Upper lobe of left lung (tissue), 6 donors: ENCODE data around the gene ZFHX3. TPM values are rescaled to one million over a fixed set of nuclear protein-coding genes. Genes with fewer than 3 reads are reported as not detected.
A peak's percentile ranks its signal among the peaks of the same experiment; 100 is the strongest.

Experiments
- ATAC-seq, 2 donors: fragments of 200-7000 bp; cut with Tn5 transposase; one replicate each; pipeline ENCODE4 v1.9.1; 2022; ENCODE audit warnings: mild to moderate bottlenecking in 2 of 2, moderate library complexity in 2 of 2; ENCODE audit not compliant: low FRiP score in 2 of 2
- DNase-seq, 2 donors: peaks; one replicate each; pipeline ENCODE4 v3.0.0-alpha.2; 2019 to 2020
- H3K27ac ChIP-seq, 4 donors: fragments of 200-600 bp; sonication (generic); one replicate each; pipeline ENCODE4 v1.5.1; 2016 to 2019
- H3K27me3 ChIP-seq, 4 donors: fragments of 200-600 bp; sonication (generic); one replicate each; pipeline ENCODE4 v1.5.1; 2017 to 2019
- H3K36me3 ChIP-seq, 4 donors: fragments of 200-600 bp; sonication (generic); one replicate each; pipeline ENCODE4 v1.5.1; 2016 to 2019
- H3K4me1 ChIP-seq, 4 donors: fragments of 200-600 bp; sonication (generic); one replicate each; pipeline ENCODE4 v1.5.1; 2018 to 2019
- H3K4me3 ChIP-seq, 4 donors: fragments of 200-600 bp; sonication (generic); one replicate each; pipeline ENCODE4 v1.5.1; 2017 to 2019; ENCODE audit warnings: mild to moderate bottlenecking in 2 of 4, moderate library complexity in 1 of 4
- H3K9me3 ChIP-seq, 4 donors: fragments of 200-600 bp; sonication (generic); one replicate each; pipeline ENCODE4 v1.5.1; 2018 to 2019
- EP300 ChIP-seq, 4 donors: sonication (generic); formaldehyde crosslinking; IDR thresholded peaks; one replicate each; pipeline ENCODE4 v1.5.1; 2017; ENCODE audit warnings: antibody characterized with exemption in 4 of 4, control low read depth in 2 of 4
- POLR2A ChIP-seq, 4 donors: fragments of 450-650 bp; IDR thresholded peaks; one replicate each; pipeline ENCODE4 v1.5.1; 2016 to 2017; ENCODE audit warnings: antibody characterized with exemption in 4 of 4, mild to moderate bottlenecking in 2 of 4
- POLR2AphosphoS5 ChIP-seq, 2 donors: sonication (generic); formaldehyde crosslinking; IDR thresholded peaks; one replicate each; pipeline ENCODE4 v1.5.1; 2017; ENCODE audit warnings: antibody characterized with exemption in 2 of 2
- WGBS, 2 donors: methylation state at CpG; one replicate each; pipeline ENCODE4 v1.1.5; 2017 to 2018; 5-methylcytosine and 5-hydroxymethylcytosine counted together
- total RNA-seq, 6 donors: library from RNA; depleted of rRNA in 4 of 6; stranded (reverse); fragments of >200 nt in 4 of 6; gene quantifications; one replicate each; pipeline versions ENCODE4 v1.1.0 to v1.2.1, GENCODE V29; 2016 to 2021
- TF ChIP-seq, protein P1 (sequence below), 6 experiments: fragments of 450-650 bp in 4 of 6; fragments of 200-600 bp in 2 of 6; sonication (generic) in 2 of 6; IDR thresholded peaks; one replicate each; pipeline ENCODE4 v1.5.1; 2016 to 2019; ENCODE audit warnings: antibody characterized with exemption in 6 of 6
- donor health status: DM: no; HTN: no; CAD: no; lungs with moderate emphysema.
- donor health status: DM: no; HTN: yes; CAD: no; lungs with severe emphysema.

ZFHX3 gene
- total RNA-seq, 6 donors from 2014 or later = 22.4 to 40.3 (median 27.0) TPM

- Histone ChIP-seq H3K27ac (no peak overlapping the region), H3K36me3 (no peaks in the 10 kb centered on the region), H3K27me3 (no peaks in the 10 kb centered on the region), H3K9me3 (no peaks in the 10 kb centered on the region), H3K4me1 (peaks cover 17 to 31% (median 20%) of the 10 kb centered on the region in 4 donors), H3K4me3 (no peak overlapping the region)
- ATAC-seq = no peak
- 95 to 96% methylated on average over 16 of the region's 16 CpGs for whole genome bisulfite sequencing, 2 donors
- TF ChIP-seq POLR2AphosphoS5 (IDR thresholded peaks at IDR 0.05) (no peak), EP300 (IDR thresholded peaks at IDR 0.05) (no peak), POLR2A (IDR thresholded peaks at IDR 0.05) (no peak)
- TF ChIP-seq, protein P1, sequence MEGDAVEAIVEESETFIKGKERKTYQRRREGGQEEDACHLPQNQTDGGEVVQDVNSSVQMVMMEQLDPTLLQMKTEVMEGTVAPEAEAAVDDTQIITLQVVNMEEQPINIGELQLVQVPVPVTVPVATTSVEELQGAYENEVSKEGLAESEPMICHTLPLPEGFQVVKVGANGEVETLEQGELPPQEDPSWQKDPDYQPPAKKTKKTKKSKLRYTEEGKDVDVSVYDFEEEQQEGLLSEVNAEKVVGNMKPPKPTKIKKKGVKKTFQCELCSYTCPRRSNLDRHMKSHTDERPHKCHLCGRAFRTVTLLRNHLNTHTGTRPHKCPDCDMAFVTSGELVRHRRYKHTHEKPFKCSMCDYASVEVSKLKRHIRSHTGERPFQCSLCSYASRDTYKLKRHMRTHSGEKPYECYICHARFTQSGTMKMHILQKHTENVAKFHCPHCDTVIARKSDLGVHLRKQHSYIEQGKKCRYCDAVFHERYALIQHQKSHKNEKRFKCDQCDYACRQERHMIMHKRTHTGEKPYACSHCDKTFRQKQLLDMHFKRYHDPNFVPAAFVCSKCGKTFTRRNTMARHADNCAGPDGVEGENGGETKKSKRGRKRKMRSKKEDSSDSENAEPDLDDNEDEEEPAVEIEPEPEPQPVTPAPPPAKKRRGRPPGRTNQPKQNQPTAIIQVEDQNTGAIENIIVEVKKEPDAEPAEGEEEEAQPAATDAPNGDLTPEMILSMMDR (IDR thresholded peaks at IDR 0.05) = no peak
- DNase-seq = peak in 1 of 2 donors; percentile 53
Observed at GRCh38 chr16:72845322-72846020, 202.5 kb downstream of the ZFHX3 start.

DNA sequence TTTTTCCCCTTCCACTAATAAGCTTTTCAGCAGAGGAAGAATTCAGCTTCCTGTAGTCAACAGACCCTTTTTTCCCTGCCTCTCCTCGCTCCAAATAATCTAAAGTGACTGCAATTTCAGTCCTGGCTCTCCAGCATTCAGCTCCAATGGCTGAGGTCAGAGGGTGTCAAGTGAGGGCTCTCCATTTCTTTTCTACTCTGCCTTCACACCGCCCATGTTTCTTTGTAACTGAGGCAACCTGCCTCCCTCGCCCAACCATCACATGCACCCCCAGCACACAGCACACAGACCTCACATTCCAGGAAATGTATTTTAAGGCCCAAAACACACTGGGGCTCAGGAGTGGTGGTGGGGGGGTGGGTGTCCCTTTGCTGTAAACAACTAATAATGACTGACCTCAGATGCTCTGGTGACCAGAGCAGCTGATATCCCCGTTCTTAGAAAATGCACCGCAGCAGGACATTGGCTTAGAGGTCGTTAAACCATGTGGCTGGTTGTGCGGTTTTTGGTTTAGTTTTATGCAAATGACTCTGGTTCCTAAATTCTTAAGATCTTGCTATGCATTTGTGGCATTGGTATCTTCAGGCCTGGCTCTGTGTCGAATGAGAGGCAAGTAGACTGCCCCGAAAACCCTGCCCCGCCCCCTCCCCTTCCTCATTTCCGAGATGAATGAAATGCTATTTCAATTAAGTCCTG lies 203.6 kb downstream of the ZFHX3 start:
- 71 to 84% methylated on average over 11 of the region's 11 CpGs for WGBS, 2 donors
- TF ChIP-seq EP300 (IDR thresholded peaks at IDR 0.05) (no peak), POLR2A (IDR thresholded peaks at IDR 0.05) (no peak), POLR2AphosphoS5 (IDR thresholded peaks at IDR 0.05) (no peak)
- TF ChIP-seq, protein P1 (IDR thresholded peaks at IDR 0.05) = no peak

GRCh38 chr16:72841506-72841905 lies 206.4 kb downstream of the ZFHX3 start:
- TF ChIP-seq EP300 (IDR thresholded peaks at IDR 0.05) (no peak), POLR2A (IDR thresholded peaks at IDR 0.05) (no peak), POLR2AphosphoS5 (IDR thresholded peaks at IDR 0.05) (no peak)
- TF ChIP-seq, protein P1 (IDR thresholded peaks at IDR 0.05) = no peak

More for the DNA sequence above, 203.6 kb downstream of the ZFHX3 start:
- H3K27me3 ChIP-seq = no peaks in the 10 kb centered on the region
- H3K27ac ChIP-seq = no peak overlapping the region
- ATAC-seq (no peak), DNase-seq (no peak)
- no peak overlapping the region for H3K4me3 ChIP-seq
- no peaks in the 10 kb centered on the region for H3K36me3 ChIP-seq
- no peaks in the 10 kb centered on the region for H3K9me3 ChIP-seq
- H3K4me1 ChIP-seq = peaks cover 15 to 22% (median 21%) of the 10 kb centered on the region in 4 donors

GRCh38 chr16:72840631-72841381 lies 207.1 kb downstream of the ZFHX3 start:
- no peak overlapping the region for H3K27ac ChIP-seq
- ATAC-seq (peak in 1 of 2 donors; percentile 29), DNase-seq (no peak)
- no peaks in the 10 kb centered on the region for H3K36me3 ChIP-seq
- no peaks in the 10 kb centered on the region for H3K9me3 ChIP-seq
- 78 to 80% methylated on average over 11 of the region's 11 CpGs for WGBS, 2 donors
- peaks cover 0 to 12% (median 5%) of the 10 kb centered on the region in 4 donors for H3K4me1 ChIP-seq
- no peak overlapping the region for H3K4me3 ChIP-seq
- TF ChIP-seq, protein P1 (IDR thresholded peaks at IDR 0.05) = no peak
- TF ChIP-seq EP300 (IDR thresholded peaks at IDR 0.05) = no peak
- no peak for TF ChIP-seq POLR2AphosphoS5 (IDR thresholded peaks at IDR 0.05)
- no peak for TF ChIP-seq POLR2A (IDR thresholded peaks at IDR 0.05)
- H3K27me3 ChIP-seq = no peaks in the 10 kb centered on the region

More at GRCh38 chr16:72841506-72841905, 206.4 kb downstream of the ZFHX3 start:
- 76 to 88% methylated on average over 3 of the region's 3 CpGs for WGBS, 2 donors
- Histone ChIP-seq H3K27me3 (no peaks in the 10 kb centered on the region), H3K4me1 (peaks cover 0 to 12% (median 5%) of the 10 kb centered on the region in 4 donors), H3K36me3 (no peaks in the 10 kb centered on the region), H3K4me3 (no peak overlapping the region), H3K9me3 (no peaks in the 10 kb centered on the region), H3K27ac (no peak overlapping the region)
- DNase-seq (no peak), ATAC-seq (no peak)
